ENCODE results near the gene TEX13A.

DNA sequence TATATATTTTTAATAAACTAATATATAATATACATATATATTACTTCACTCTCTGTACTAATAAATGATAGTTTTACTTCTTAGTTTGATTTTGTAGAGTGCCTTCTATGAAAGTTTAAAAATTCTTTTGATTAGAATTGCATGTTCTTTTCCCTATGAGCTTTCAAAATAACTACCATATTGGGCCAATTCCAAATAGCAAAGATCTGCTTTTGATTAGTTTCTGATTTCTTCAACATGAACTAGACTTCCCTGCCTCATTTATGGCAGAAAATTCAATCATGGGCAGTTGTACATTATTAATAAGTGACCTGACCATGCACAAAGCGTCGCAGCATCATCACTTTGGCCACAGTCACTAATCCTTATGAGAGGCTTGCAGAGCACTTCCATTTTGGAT is 48.9 kb upstream of the TEX13A start:
- TF ChIP-seq ZNF121 (tag by site-specific recombination; IDR thresholded peaks at IDR 0.05) (no peak), ZBTB20 (tag by site-specific recombination; IDR thresholded peaks at IDR 0.05) (no peak), KLF10 (tag by site-specific recombination; IDR thresholded peaks at IDR 0.05) (no peak), SETDB1 (IDR thresholded peaks at IDR 0.05; ENCODE audit: insufficient read length, low read length) (no peak)
- TF ChIP-seq, protein P1, sequence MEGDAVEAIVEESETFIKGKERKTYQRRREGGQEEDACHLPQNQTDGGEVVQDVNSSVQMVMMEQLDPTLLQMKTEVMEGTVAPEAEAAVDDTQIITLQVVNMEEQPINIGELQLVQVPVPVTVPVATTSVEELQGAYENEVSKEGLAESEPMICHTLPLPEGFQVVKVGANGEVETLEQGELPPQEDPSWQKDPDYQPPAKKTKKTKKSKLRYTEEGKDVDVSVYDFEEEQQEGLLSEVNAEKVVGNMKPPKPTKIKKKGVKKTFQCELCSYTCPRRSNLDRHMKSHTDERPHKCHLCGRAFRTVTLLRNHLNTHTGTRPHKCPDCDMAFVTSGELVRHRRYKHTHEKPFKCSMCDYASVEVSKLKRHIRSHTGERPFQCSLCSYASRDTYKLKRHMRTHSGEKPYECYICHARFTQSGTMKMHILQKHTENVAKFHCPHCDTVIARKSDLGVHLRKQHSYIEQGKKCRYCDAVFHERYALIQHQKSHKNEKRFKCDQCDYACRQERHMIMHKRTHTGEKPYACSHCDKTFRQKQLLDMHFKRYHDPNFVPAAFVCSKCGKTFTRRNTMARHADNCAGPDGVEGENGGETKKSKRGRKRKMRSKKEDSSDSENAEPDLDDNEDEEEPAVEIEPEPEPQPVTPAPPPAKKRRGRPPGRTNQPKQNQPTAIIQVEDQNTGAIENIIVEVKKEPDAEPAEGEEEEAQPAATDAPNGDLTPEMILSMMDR (tag by site-specific recombination; IDR thresholded peaks at IDR 0.05), result no peak
- TF ChIP-seq, protein P2, sequence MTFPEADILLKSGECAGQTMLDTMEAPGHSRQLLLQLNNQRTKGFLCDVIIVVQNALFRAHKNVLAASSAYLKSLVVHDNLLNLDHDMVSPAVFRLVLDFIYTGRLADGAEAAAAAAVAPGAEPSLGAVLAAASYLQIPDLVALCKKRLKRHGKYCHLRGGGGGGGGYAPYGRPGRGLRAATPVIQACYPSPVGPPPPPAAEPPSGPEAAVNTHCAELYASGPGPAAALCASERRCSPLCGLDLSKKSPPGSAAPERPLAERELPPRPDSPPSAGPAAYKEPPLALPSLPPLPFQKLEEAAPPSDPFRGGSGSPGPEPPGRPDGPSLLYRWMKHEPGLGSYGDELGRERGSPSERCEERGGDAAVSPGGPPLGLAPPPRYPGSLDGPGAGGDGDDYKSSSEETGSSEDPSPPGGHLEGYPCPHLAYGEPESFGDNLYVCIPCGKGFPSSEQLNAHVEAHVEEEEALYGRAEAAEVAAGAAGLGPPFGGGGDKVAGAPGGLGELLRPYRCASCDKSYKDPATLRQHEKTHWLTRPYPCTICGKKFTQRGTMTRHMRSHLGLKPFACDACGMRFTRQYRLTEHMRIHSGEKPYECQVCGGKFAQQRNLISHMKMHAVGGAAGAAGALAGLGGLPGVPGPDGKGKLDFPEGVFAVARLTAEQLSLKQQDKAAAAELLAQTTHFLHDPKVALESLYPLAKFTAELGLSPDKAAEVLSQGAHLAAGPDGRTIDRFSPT (tag by site-specific recombination; IDR thresholded peaks at IDR 0.05), result no peak
- TF ChIP-seq, protein P3, sequence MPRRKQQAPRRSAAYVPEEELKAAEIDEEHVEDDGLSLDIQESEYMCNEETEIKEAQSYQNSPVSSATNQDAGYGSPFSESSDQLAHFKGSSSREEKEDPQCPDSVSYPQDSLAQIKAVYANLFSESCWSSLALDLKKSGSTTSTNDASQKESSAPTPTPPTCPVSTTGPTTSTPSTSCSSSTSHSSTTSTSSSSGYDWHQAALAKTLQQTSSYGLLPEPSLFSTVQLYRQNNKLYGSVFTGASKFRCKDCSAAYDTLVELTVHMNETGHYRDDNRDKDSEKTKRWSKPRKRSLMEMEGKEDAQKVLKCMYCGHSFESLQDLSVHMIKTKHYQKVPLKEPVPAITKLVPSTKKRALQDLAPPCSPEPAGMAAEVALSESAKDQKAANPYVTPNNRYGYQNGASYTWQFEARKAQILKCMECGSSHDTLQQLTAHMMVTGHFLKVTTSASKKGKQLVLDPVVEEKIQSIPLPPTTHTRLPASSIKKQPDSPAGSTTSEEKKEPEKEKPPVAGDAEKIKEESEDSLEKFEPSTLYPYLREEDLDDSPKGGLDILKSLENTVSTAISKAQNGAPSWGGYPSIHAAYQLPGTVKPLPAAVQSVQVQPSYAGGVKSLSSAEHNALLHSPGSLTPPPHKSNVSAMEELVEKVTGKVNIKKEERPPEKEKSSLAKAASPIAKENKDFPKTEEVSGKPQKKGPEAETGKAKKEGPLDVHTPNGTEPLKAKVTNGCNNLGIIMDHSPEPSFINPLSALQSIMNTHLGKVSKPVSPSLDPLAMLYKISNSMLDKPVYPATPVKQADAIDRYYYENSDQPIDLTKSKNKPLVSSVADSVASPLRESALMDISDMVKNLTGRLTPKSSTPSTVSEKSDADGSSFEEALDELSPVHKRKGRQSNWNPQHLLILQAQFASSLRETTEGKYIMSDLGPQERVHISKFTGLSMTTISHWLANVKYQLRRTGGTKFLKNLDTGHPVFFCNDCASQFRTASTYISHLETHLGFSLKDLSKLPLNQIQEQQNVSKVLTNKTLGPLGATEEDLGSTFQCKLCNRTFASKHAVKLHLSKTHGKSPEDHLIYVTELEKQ (tag by site-specific recombination; IDR thresholded peaks at IDR 0.05; ENCODE audit: borderline replicate concordance), result no peak

Data from HEK293 (cell line).